A549 (cell line): Measurements from ENCODE around the gene SRR. TPM values are rescaled to one million over a fixed set of nuclear protein-coding genes. Genes with fewer than 3 reads are reported as not detected.

Experiments
- ATAC-seq, 2 experiments: fragments of 200-7000 bp in 1 of 2; fragments of >200 bp in 1 of 2; cut with Nextera tagmentation in 1 of 2; cut with Tn5 transposase in 1 of 2; 3 replicates each; pipeline versions ENCODE4 v1.8.0 to v1.9.1; 2018 to 2020; ENCODE audit warnings: mild to moderate bottlenecking in 1 of 2, moderate library complexity in 1 of 2
- CTCF ChIA-PET: fragments of 300-600 bp; sonication (Branson Sonifier 250); formaldehyde crosslinking; extraction: SDS; loops from one replicate; lab custom pipeline; 2021; ENCODE audit warnings: antibody characterized with exemption, inconsistent platforms; lab: Yijun Ruan, JAX
- POLR2A ChIA-PET: fragments of 350-600 bp; formaldehyde crosslinking; extraction: SDS; loops from one replicate; lab custom pipeline; 2021; ENCODE audit warnings: antibody characterized with exemption, inconsistent platforms; lab: Yijun Ruan, JAX
- DNase-seq, 2 experiments: peaks; one replicate each; pipeline versions ENCODE4 v3.0.0 to v3.0.0-alpha.2; 2011 to 2016; ENCODE audit warnings: low read depth in 1 of 2, low spot score in 1 of 2
- FAIRE-seq: peaks from 2 replicates; lab custom pipeline; 2011; peaks lifted over from hg19 to GRCh38; lab: Jason Lieb, UNC
- H3K27ac ChIP-seq, 2 experiments: fragments of >200 bp; sonication (Bioruptor Twin); formaldehyde crosslinking; 3 replicates each; pipeline ENCODE4 v1.5.1; 2016 to 2017
- H3K4me1 ChIP-seq: fragments of >200 bp; sonication (Bioruptor Twin); formaldehyde crosslinking; 3 replicates; pipeline ENCODE4 v1.6.1; 2016
- H3K4me2 ChIP-seq: fragments of >200 bp; sonication (Bioruptor Twin); formaldehyde crosslinking; 3 replicates; pipeline ENCODE4 v1.6.1; 2016
- H3K4me3 ChIP-seq: fragments of >200 bp; sonication (Bioruptor Twin); formaldehyde crosslinking; 3 replicates; pipeline ENCODE4 v1.5.1; 2016
- H3K9me3 ChIP-seq: fragments of >200 bp; sonication (Bioruptor Twin); formaldehyde crosslinking; 3 replicates; pipeline ENCODE4 v1.6.1; 2016
- BHLHE40 ChIP-seq: IDR thresholded peaks from 2 replicates; pipeline ENCODE4 v1.6.1; 2012; ENCODE audit warnings: low read depth, low read length, inconsistent platforms
- CBX8 ChIP-seq: fragments of 200-600 bp; sonication (generic); IDR thresholded peaks from 2 replicates; pipeline ENCODE4 v1.6.1; 2016
- CHD4 ChIP-seq: fragments of 200-600 bp; sonication (generic); IDR thresholded peaks from 2 replicates; pipeline ENCODE4 v1.6.1; 2016; ENCODE audit warnings: antibody characterized with exemption, mild to moderate bottlenecking, borderline replicate concordance
- FOSL2 ChIP-seq, 2 experiments: fragments of 450-650 bp in 1 of 2; fragments of >200 bp in 1 of 2; sonication (Bioruptor Twin) in 1 of 2; formaldehyde crosslinking; IDR thresholded peaks; 2 replicates each; pipeline versions ENCODE4 v1.5.0 to v1.6.1; 2016 to 2020; ENCODE audit warnings: mild to moderate bottlenecking in 1 of 2, moderate library complexity in 1 of 2
- FOXS1 ChIP-seq: fragments of 250-450 bp; sonication (Bioruptor Pico); IDR thresholded peaks from 2 replicates; pipeline ENCODE4 v1.5.0; 2020; ENCODE audit warnings: mild to moderate bottlenecking, moderate library complexity
- GATA3 ChIP-seq: IDR thresholded peaks from 2 replicates; pipeline ENCODE4 v1.6.1; 2012; ENCODE audit warnings: borderline replicate concordance
- HOXA7 ChIP-seq: fragments of 250-450 bp; sonication (Bioruptor Pico); IDR thresholded peaks from 2 replicates; pipeline ENCODE4 v1.5.0; 2020; ENCODE audit warnings: mild to moderate bottlenecking, moderate library complexity
- JUN ChIP-seq, 2 experiments: fragments of >200 bp; sonication (Bioruptor Twin); formaldehyde crosslinking; IDR thresholded peaks; 2 replicates in 1 of 2; 3 replicates in 1 of 2; pipeline ENCODE4 v1.6.1; 2016 to 2017
- JUNB ChIP-seq: fragments of >200 bp; sonication (Bioruptor Twin); formaldehyde crosslinking; IDR thresholded peaks from 2 replicates; pipeline ENCODE4 v1.6.1; 2016
- MYC ChIP-seq: IDR thresholded peaks from 2 replicates; pipeline ENCODE4 v1.6.1; 2012; ENCODE audit warnings: mild to moderate bottlenecking, inconsistent platforms, low read length, improper control_type of control experiment, borderline replicate concordance
- PBX3 ChIP-seq: IDR thresholded peaks from 2 replicates; pipeline ENCODE4 v1.6.1; 2012
- POLR2A ChIP-seq: IDR thresholded peaks from 2 replicates; pipeline ENCODE4 v1.6.1; 2012; ENCODE audit warnings: mild to moderate bottlenecking, low read length
- ZC3H11A ChIP-seq: fragments of 450-650 bp; IDR thresholded peaks from 2 replicates; pipeline ENCODE4 v1.6.1; 2014; ENCODE audit warnings: antibody characterized with exemption, mild to moderate bottlenecking
- ZSCAN20 ChIP-seq: fragments of 250-450 bp; sonication (Bioruptor Pico); IDR thresholded peaks from 2 replicates; pipeline ENCODE4 v1.8.0; 2022; ENCODE audit warnings: mild to moderate bottlenecking, moderate library complexity
- WGBS: methylation state at CpG from one replicate; pipeline ENCODE4 v1.1.6; 2017; ENCODE audit errors: missing lambda C conversion rate; 5-methylcytosine and 5-hydroxymethylcytosine counted together
- polyA plus RNA-seq, 4 experiments: library from polyadenylated mRNA; depleted of rRNA in 3 of 4; stranded (reverse); fragments of >200 nt; fragmentation: RNase III in 1 of 4; extraction: RNeasy Plus Mini Kit Qiagen cat#74134 plus additional on column Dnase treatment in 1 of 4; gene quantifications; 2 replicates in 3 of 4; 3 replicates in 1 of 4; pipeline ENCODE4 v1.2.3, GENCODE V29; 2011 to 2017
- TF ChIP-seq, protein P1 (sequence below): fragments of 450-650 bp; IDR thresholded peaks from 2 replicates; pipeline ENCODE4 v1.6.1; 2014; ENCODE audit warnings: antibody characterized with exemption
- TF ChIP-seq, protein P2 (sequence below): IDR thresholded peaks from 2 replicates; pipeline ENCODE4 v1.6.1; 2012; ENCODE audit warnings: low read depth, borderline replicate concordance

Gene SRR
- polyA plus RNA-seq, 2 of the 4 experiments (the other 2 are of a cell fraction) = 13.2 to 16.7 TPM

DNA sequence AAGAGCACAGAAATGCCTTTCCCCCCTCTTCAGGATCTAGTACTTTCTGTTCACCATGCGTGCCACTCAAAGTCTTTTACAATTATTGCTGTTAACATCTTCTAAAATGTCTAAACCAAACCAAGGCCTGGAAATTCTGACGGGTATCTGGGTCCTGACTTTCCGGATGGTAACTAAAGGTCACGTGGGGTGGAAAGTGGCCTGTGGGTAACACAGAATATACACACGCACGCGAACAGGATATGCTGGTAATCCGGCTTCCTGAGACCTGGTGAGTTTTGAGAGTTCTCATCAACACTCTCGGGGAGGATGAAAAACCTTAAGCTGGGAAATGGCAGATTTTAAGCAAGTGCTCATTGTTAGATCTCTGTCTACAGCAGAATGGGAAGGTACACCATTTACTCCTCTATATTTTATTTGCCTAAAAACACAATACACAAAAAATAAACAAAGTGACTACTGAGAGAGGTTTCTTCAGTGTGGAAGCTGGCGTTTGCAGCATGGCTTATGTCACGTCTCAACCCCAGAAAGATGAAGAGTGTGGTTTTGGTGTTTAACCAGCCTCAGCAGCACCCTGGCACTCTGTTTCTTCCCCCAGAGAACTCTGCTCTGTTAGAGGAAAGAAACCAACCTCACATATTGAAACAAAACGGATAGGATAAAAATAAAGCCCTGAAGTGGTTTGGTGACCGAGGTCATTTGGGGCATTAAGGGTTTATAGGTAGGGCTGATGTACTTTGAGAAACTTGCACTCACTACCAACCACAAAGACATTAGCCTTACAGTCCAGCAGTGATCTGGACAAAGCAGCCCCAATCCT is 37.5 kb upstream of the SRR start (continued):
- no peak for TF ChIP-seq PBX3
- TF ChIP-seq GATA3 = no peak
- no peak for TF ChIP-seq FOSL2 (IDR thresholded peaks at IDR 0.05)
- TF ChIP-seq FOSL2 (CRISPR knock-in tag; IDR thresholded peaks at IDR 0.05) = no peak
- TF ChIP-seq POLR2A = no peak
- TF ChIP-seq, protein P1, sequence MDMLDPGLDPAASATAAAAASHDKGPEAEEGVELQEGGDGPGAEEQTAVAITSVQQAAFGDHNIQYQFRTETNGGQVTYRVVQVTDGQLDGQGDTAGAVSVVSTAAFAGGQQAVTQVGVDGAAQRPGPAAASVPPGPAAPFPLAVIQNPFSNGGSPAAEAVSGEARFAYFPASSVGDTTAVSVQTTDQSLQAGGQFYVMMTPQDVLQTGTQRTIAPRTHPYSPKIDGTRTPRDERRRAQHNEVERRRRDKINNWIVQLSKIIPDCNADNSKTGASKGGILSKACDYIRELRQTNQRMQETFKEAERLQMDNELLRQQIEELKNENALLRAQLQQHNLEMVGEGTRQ = no peak
- TF ChIP-seq, all 56 proteins: peak for 0

- H3K4me2 ChIP-seq = no peak overlapping the region
- WGBS = 64% methylated on average over 3 of the region's 3 CpGs
- TF ChIP-seq JUN (IDR thresholded peaks at IDR 0.05) = no peak
- DNase-seq (no peak), ATAC-seq (no peak), FAIRE-seq (no peak)
- H3K4me3 ChIP-seq = no peak overlapping the region
- ChIA-PET POLR2A (no interaction called here), CTCF (interaction anchor here (0.5 to 16.3 kb wide), 8 partner anchors 9 to 211 kb away, joined by 3 to 200 read pairs (median 4); no protein-coding TSS in a partner anchor)
- no peak overlapping the region for H3K27ac ChIP-seq
- no peaks in the 10 kb centered on the region for H3K9me3 ChIP-seq
- H3K4me1 ChIP-seq = peaks cover 18% of the 10 kb centered on the region
Measured at GRCh38 chr17:2266865-2267228, 36.9 kb upstream of the SRR start.

DNA sequence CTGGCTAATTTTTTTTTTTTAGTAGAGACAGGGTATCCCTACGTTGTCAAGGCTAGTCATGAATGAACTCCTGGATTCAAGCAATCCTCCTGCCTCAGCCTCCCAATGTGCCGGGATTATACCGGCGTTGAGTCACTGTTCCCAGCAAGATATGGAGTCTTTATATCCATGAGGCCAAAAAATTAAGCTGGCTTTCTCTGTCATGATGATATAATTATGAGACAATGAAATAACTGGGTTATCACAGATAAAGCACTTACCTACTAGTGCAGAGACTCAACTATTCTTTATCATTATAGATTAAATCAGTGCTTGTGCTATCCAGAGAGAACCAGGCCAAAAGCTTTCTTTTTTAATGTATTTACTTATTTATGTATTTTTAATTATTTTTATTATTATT is 36.4 kb upstream of the SRR start:
- Histone ChIP-seq H3K9me3 (no peaks in the 10 kb centered on the region), H3K4me3 (no peak overlapping the region), H3K4me2 (no peak overlapping the region), H3K27ac (no peak overlapping the region), H3K4me1 (peaks cover 13% of the 10 kb centered on the region)
- FAIRE-seq (no peak), ATAC-seq (no peak)
- 98% methylated on average over 4 of the region's 4 CpGs for WGBS
- POLR2A ChIA-PET = no interaction called here
- CTCF ChIA-PET = interaction anchor here (0.5 to 16.3 kb wide), 10 partner anchors 15 to 445 kb away, joined by 3 to 200 read pairs (median 4); partner anchors contain the start of gene HIC1
- TF ChIP-seq PBX3 = no peak
- no peak for TF ChIP-seq CBX8
- TF ChIP-seq ZC3H11A = no peak
- no peak for TF ChIP-seq JUNB
- TF ChIP-seq FOXS1 = no peak
- no peak for TF ChIP-seq ZSCAN20
- TF ChIP-seq MYC = no peak
- TF ChIP-seq, all 56 proteins: peak for 0
- DNase-seq = no peak

GRCh38 chr17:2271985-2272702 is 31.6 kb upstream of the SRR start:
- POLR2A ChIA-PET = no interaction called here
- no peak for FAIRE-seq
- Histone ChIP-seq H3K9me3 (no peaks in the 10 kb centered on the region), H3K4me3 (no peak overlapping the region), H3K27ac (no peak overlapping the region), H3K4me2 (no peak overlapping the region), H3K4me1 (no peaks in the 10 kb centered on the region)
- CTCF ChIA-PET = interaction anchor here (0.6 to 16.3 kb wide), 7 partner anchors 11 to 218 kb away, joined by 3 to 200 read pairs (median 5); partner anchors contain the start of gene HIC1
- DNase-seq = no peak
- TF ChIP-seq BHLHE40 (no peak), CHD4 (no peak), HOXA7 (CRISPR knock-in tag) (no peak), ZSCAN20 (no peak)
- TF ChIP-seq, protein P2, sequence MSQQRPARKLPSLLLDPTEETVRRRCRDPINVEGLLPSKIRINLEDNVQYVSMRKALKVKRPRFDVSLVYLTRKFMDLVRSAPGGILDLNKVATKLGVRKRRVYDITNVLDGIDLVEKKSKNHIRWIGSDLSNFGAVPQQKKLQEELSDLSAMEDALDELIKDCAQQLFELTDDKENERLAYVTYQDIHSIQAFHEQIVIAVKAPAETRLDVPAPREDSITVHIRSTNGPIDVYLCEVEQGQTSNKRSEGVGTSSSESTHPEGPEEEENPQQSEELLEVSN = no peak
- ATAC-seq = no peak
- WGBS = 91% methylated on average over 3 of the region's 3 CpGs
